HG03575 (cell line): ENCODE measurements around the gene IL1R1.

ENCODE experiments used
- ATAC-seq: cut with Tn5 transposase; IDR thresholded peaks from one replicate; pipeline ENCODE4 v1.9.1; 2021; ENCODE audit not compliant: unreplicated experiment, insufficient number of reproducible peaks, low FRiP score; ENCODE audit errors: extremely low read depth

Gene IL1R1

DNA sequence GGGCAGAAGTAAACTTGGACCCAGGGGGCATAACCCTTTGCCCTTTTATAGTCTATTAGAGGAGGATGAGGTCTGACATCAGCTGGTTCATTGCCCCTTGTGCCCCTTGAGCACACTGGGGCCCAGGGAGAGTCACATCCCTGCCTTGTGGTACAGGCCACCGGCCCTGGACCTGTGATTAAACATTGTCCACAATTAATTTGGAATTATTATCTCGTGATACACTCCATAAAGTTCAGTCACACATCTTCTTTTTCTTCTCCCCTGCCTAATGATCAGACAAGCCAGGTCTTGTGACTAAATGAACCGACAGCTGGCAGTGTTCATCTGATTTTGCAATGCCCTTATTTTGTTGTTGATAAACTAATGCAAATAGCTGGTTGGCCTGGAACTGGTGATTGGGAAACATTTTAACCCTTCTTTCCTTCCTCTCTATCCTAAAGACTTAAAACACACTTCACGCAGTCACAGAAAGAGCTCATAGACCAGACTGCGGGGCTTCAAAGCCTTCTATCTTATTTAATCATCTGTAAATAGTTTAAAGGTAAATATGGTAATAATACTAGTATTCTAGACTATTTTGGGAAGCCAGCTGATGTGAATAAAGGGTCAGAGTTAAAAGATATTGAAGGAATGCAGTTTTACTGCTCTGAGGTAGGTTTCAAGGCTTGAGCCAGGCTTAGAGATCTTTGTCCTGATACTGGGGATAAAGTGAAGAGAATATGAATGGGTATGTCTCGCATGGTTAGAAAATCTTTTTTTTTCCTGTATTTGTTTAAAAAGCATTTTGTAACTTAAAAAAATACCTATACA lies 13.4 kb downstream of the IL1R1 start:
- ATAC-seq: no peak

DNA sequence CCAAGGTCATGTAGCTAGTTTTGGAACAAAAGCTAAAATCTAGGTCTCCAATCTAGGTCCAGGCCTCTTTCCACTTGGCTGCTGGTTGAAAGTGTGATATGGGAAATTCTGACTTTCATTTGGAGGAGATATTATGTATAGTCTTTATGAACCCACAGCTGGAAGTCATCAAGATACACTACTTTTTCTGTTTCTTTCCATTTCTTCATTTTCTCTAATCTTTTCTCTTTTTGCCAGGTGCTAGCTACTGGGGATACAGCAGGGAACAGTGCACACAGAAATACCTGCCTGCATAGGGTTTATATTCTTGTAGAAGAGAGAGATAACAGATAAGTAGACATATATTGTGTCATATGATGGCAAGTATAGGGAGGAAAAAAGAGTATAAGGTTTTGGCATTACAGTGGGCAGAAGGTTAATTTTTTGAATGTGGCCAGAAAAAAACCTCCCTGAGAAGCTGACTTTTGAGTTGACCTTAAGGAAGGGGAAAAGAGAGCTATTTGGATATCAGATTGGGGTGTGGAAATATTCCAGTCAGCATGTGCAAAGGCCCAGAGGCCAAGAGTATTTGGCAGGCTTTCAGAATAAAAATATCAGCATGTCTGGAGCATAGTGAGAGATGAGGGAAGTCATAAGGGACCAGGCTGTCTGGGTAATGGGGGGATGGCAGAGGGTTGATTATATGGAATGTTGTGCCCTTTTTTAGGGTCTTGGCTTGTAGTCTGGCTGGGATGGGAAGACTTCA lies 15.6 kb downstream of the IL1R1 start:
- ATAC-seq: no peak

- no peak for ATAC-seq
Measured at GRCh38 chr2:102159295-102159694, 16.7 kb downstream of the IL1R1 start.

GRCh38 chr2:102166189-102166845 lies 23.8 kb downstream of the IL1R1 start:
- ATAC-seq: no peak

DNA sequence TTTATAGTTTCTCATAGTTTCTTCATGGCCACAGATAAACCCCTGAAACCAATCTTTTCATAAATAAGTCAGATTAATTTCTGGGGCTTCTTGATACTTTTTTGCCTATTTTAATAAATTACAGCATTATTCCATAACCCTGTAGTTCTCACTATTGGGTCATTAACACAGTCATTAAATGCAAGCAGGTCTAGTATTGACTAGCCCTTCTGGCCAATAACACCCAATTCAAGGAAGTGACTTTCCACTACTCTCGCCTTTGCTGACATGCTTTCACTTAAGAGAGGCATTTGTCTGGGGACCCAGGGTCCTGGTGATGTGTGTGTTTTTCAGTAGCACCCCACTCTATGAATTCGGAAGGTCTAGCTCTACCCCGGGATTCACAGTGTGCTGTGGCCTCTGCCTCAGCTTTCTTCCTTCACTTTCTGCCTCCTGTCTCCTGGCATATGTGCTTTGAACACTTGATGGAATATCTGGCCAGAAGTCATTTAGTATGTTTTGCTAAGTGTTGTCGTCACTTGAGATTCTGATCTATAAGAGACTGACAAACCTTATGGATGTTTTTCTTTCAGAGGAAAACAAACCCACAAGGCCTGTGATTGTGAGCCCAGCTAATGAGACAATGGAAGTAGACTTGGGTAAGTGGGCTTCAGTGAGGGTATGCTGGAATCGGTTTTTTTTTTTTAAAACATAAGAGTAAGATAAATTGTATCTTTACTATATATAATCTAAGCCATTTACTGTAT lies 25.7 kb downstream of the IL1R1 start:
- ATAC-seq: no peak

DNA sequence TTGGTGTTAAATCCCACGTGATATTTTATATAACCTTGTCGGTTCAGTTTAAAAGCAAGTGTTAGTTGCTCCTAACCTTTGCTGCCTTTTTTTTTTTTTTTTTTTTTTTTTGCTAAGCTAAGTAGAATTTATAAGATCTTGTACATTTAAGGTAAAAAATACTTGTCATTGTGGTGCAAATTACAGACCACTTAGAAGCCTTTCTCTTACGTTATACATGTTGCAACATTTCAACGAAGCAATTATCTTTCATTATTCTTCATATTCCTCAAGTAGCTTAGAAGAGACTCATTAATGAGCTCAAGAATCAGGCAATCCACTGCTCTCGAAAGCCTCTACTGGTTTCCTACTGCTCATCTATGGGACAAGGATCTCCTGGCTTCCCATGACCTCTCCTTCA lies 29.4 kb downstream of the IL1R1 start:
- no peak for ATAC-seq

- ATAC-seq: no peak
Measured at GRCh38 chr2:102172745-102173144, 30.2 kb downstream of the IL1R1 start.

GRCh38 chr2:102176172-102176571 lies 33.6 kb downstream of the IL1R1 start:
- ATAC-seq: no peak

- ATAC-seq: no peak
Measured at GRCh38 chr2:102177814-102178478, 35.4 kb downstream of the IL1R1 start.

- no peak for ATAC-seq
Measured at GRCh38 chr2:102179061-102179460, 36.5 kb downstream of the IL1R1 start.

DNA sequence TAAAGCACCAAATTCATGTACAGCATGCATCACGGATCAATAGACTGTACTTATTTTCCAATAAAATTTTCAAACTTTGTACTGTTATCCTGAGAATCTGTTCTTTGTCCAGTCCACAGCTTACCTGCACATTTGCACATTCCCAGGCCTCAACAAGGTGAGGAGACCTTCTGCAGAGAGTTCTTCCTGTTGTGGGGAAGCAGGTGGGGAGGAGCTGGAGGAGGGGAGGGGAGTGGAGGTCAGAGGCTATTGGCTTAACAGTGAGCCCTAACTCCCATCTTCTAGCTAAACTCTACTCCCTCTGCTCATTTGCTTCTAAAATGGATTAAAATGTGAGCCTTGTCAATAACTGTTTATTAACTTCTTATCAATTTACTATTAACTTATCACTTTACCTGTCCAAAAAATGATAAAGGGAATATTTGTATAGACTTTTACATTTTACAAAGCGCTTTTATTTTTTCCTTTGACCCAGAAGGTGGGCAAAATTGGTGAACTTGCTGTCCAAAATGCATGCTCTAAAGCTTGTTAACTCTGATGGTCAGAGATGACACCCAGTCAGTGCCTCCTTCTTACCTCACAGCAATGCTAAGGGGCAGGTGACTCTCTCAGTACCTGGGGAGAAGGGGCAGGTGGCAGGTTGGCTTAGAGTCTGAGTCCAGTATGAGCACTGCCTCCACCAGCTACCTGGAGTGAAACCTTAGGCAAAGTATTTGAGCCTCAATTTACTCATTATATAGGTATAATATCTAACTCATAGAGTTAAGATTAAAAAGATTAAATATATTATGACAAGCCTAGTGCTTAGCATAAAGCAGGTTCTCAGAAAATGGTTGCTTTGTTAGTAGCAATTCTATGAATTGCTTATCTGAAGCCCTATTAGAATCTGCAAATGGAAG lies 37.5 kb downstream of the IL1R1 start:
- no peak for ATAC-seq

- ATAC-seq: no peak
Measured at GRCh38 chr2:102180687-102180999, 38.1 kb downstream of the IL1R1 start.

DNA sequence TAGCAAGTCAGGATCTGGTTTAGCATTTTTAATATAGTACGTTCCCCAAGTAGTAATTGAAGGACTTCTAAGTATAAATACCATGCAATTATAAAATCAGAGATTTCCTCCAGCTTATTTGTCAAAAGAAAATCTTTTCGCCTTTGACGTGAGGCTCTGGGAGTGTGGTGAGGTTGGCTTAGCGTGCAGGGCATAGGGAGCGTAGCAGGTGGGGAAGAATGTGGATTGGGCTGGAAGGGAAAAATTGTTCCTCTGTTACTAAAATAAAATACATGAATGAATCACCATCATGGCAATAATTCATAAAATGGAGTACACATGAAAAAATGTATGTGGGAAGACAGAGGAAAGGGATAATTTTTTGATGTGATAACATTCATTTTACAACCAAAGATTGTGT lies 38.8 kb downstream of the IL1R1 start:
- no peak for ATAC-seq

DNA sequence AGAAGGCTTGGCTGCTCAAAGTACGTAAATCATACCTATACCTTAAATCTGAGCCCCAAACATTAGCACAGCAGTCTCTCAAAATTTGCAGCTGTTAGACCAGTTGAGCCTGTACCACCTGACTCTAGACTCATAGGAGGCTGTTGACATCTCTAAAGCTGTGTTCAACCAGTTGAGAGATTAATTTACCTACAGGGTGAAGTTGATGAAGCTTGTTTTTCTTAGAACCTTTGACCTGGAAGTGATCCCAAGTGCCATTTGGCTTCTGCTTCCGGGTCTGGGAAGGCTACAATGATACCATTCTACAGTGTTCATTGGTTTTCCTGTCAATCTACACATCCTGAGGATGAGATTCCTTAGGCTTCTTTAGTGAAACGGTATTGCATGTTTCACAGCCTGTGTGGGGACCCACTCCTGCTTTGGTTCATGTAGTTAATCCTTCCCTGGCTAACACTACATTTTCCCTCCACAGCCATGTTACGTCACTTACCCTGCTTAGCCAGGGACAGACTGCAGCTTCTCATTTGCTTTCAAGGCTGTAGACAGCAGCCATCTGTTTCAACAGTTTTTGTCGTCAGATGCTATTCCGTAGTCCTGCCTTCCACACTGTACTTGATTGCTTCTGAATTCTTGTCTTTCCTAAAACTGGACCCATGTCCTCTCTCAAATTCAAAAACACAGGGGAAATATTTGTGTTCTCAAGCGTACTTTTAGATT lies 39.5 kb downstream of the IL1R1 start:
- no peak for ATAC-seq

- no peak for ATAC-seq
Measured at GRCh38 chr2:102184018-102184417, 41.5 kb downstream of the IL1R1 start.

GRCh38 chr2:102184568-102184967 lies 42.0 kb downstream of the IL1R1 start:
- no peak for ATAC-seq

DNA sequence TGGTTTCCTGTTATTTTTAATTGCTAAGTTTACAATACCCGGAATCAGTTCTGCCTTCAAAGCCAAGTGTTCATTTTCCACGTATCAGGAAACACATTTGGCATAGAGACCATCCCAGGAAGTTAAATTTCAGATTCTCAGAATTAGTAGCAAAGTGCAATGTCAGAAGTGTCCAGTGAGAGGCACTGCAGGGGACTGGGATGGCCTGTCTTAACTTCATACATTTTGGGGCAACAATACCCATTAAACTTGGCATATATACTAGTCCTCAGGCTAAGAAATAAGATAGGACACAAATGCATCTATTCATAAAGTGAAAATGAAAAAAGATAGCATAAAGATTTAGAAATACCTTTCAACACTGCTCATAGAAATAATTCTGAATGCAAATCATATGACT lies 42.8 kb downstream of the IL1R1 start:
- no peak for ATAC-seq
